Measurements from ENCODE around the gene AFAP1.

Gene AFAP1

GRCh38 chr4:7900334-7900909, 39.2 kb downstream of the AFAP1 start:
- H3K4me1 ChIP-seq = peaks cover 0 to 23% (median 7%) of the 10 kb centered on the region in 10 experiments; a peak in 13 of 20 replicates
- H3K27ac ChIP-seq = no peak overlapping the region
- no peak overlapping the region for H3K9ac ChIP-seq
- peaks cover 0 to 60% (median 6%) of the 10 kb centered on the region in 11 experiments; a peak in 9 of 22 replicates for H4K20me1 ChIP-seq
- H3K9me3 ChIP-seq (replicated peaks in 1 of 11) = no peaks in the 10 kb centered on the region
- no peaks in the 10 kb centered on the region for H3K36me3 ChIP-seq
- H3K4me3 ChIP-seq = no peak overlapping the region
- no peaks in the 10 kb centered on the region for H3K27me3 ChIP-seq
- no peak for TF ChIP-seq Cebpa-rat (IDR thresholded peaks at IDR 0.05)
- H3K4me2 ChIP-seq = no peak overlapping the region

- no peak overlapping the region for H3K27ac ChIP-seq
- H3K4me3 ChIP-seq = no peak overlapping the region
- no peak overlapping the region for H3K4me2 ChIP-seq
- peaks cover 0 to 63% (median 6%) of the 10 kb centered on the region in 11 experiments; a peak in 8 of 22 replicates for H4K20me1 ChIP-seq
- H3K4me1 ChIP-seq = peaks cover 0 to 19% (median 7%) of the 10 kb centered on the region in 10 experiments; a peak in 12 of 20 replicates
- H3K27me3 ChIP-seq = no peaks in the 10 kb centered on the region
- H3K36me3 ChIP-seq = no peaks in the 10 kb centered on the region
- no peak overlapping the region for H3K9ac ChIP-seq
- H3K9me3 ChIP-seq (replicated peaks in 1 of 11) = no peaks in the 10 kb centered on the region
- TF ChIP-seq Cebpa-rat (IDR thresholded peaks at IDR 0.05) = no peak
These were observed 40.3 kb downstream of the AFAP1 start for GRCh38 chr4:7899184-7899869.

GRCh38 chr4:7898385-7898784, 41.3 kb downstream of the AFAP1 start:
- Histone ChIP-seq H4K20me1 (peaks cover 0 to 65% (median 6%) of the 10 kb centered on the region in 11 experiments; a peak in 8 of 22 replicates), H3K27ac (no peak overlapping the region), H3K4me3 (no peak overlapping the region), H3K27me3 (no peaks in the 10 kb centered on the region), H3K4me2 (no peak overlapping the region), H3K4me1 (peaks cover 0 to 14% (median 6%) of the 10 kb centered on the region in 10 experiments; a peak in 11 of 20 replicates), H3K9me3 (replicated peaks in 1 of 11) (no peaks in the 10 kb centered on the region), H3K36me3 (no peaks in the 10 kb centered on the region), H3K9ac (no peak overlapping the region)
- TF ChIP-seq Cebpa-rat (IDR thresholded peaks at IDR 0.05) = no peak

GRCh38 chr4:7897811-7898210, 41.9 kb downstream of the AFAP1 start:
- H3K27me3 ChIP-seq = no peaks in the 10 kb centered on the region
- H4K20me1 ChIP-seq = peaks cover 0 to 62% (median 6%) of the 10 kb centered on the region in 11 experiments; a peak in 8 of 22 replicates
- TF ChIP-seq Cebpa-rat (IDR thresholded peaks at IDR 0.05) = no peak
- H3K4me2 ChIP-seq = no peak overlapping the region
- no peaks in the 10 kb centered on the region for H3K36me3 ChIP-seq
- H3K27ac ChIP-seq = no peak overlapping the region
- no peak overlapping the region for H3K9ac ChIP-seq
- peaks cover 0 to 14% (median 6%) of the 10 kb centered on the region in 10 experiments; a peak in 11 of 20 replicates for H3K4me1 ChIP-seq
- no peak overlapping the region for H3K4me3 ChIP-seq
- H3K9me3 ChIP-seq (replicated peaks in 1 of 11) = no peaks in the 10 kb centered on the region

- Histone ChIP-seq H3K9me3 (replicated peaks in 1 of 11) (peaks cover 0 to 7% (median 4%) of the 10 kb centered on the region in 11 experiments; a peak in 10 of 22 replicates), H3K4me2 (no peak overlapping the region), H3K4me1 (peaks cover 0 to 10% (median 7%) of the 10 kb centered on the region in 10 experiments; a peak in 10 of 20 replicates), H3K36me3 (no peaks in the 10 kb centered on the region), H3K27me3 (no peaks in the 10 kb centered on the region), H3K4me3 (no peak overlapping the region), H3K9ac (no peak overlapping the region), H3K27ac (no peak overlapping the region), H4K20me1 (peaks cover 0 to 52% (median 3%) of the 10 kb centered on the region in 11 experiments; a peak in 6 of 22 replicates)
- no peak for TF ChIP-seq Cebpa-rat (IDR thresholded peaks at IDR 0.05)
These were observed 44.9 kb downstream of the AFAP1 start for GRCh38 chr4:7894677-7895181.

- H3K27me3 ChIP-seq = no peaks in the 10 kb centered on the region
- H3K9me3 ChIP-seq (replicated peaks in 1 of 11) = peaks cover 3 to 12% (median 10%) of the 10 kb centered on the region in 11 experiments
- no peak overlapping the region for H3K4me2 ChIP-seq
- H3K36me3 ChIP-seq = 0 out of 22 replicates have a peak, but pooled peaks cover 0 to 2% (median 0%) of the 10 kb centered on the region in 11 experiments
- no peak overlapping the region for H3K4me3 ChIP-seq
- no peak for TF ChIP-seq Cebpa-rat (IDR thresholded peaks at IDR 0.05)
- H3K4me1 ChIP-seq = peaks cover 0 to 10% (median 7%) of the 10 kb centered on the region in 10 experiments; a peak in 10 of 20 replicates
- H3K27ac ChIP-seq = no peak overlapping the region
- H4K20me1 ChIP-seq = peaks cover 0 to 46% (median 0%) of the 10 kb centered on the region in 11 experiments; a peak in 6 of 22 replicates
- no peak overlapping the region for H3K9ac ChIP-seq
These were observed 45.5 kb downstream of the AFAP1 start for GRCh38 chr4:7894098-7894676.

GRCh38 chr4:7893539-7893938, 46.1 kb downstream of the AFAP1 start:
- Histone ChIP-seq H3K4me1 (peaks cover 0 to 10% (median 7%) of the 10 kb centered on the region in 10 experiments; a peak in 10 of 20 replicates), H3K9ac (no peak overlapping the region), H4K20me1 (peaks cover 0 to 44% (median 0%) of the 10 kb centered on the region in 11 experiments; a peak in 6 of 22 replicates), H3K27me3 (no peaks in the 10 kb centered on the region), H3K4me3 (no peak overlapping the region), H3K36me3 (peaks cover 0 to 8% (median 0%) of the 10 kb centered on the region in 11 experiments; a peak in 2 of 22 replicates), H3K9me3 (replicated peaks in 1 of 11) (peaks cover 9 to 19% (median 16%) of the 10 kb centered on the region in 11 experiments), H3K27ac (no peak overlapping the region), H3K4me2 (no peak overlapping the region)
- no peak for TF ChIP-seq Cebpa-rat (IDR thresholded peaks at IDR 0.05)

- Histone ChIP-seq H3K4me1 (peaks cover 0 to 10% (median 7%) of the 10 kb centered on the region in 10 experiments; a peak in 11 of 20 replicates), H3K9ac (no peak overlapping the region), H3K27me3 (no peaks in the 10 kb centered on the region), H3K4me3 (no peak overlapping the region), H3K27ac (no peak overlapping the region), H4K20me1 (peaks cover 0 to 44% (median 0%) of the 10 kb centered on the region in 11 experiments; a peak in 6 of 22 replicates), H3K36me3 (peaks cover 0 to 8% (median 0%) of the 10 kb centered on the region in 11 experiments; a peak in 2 of 22 replicates), H3K4me2 (peak overlapping the region in 6 of 11 experiments; percentile 21 to 47 (median 34); a peak in 10 of 22 replicates), H3K9me3 (replicated peaks in 1 of 11) (peaks cover 18 to 29% (median 25%) of the 10 kb centered on the region in 11 experiments)
- no peak for TF ChIP-seq Cebpa-rat (IDR thresholded peaks at IDR 0.05)
These were observed 47.2 kb downstream of the AFAP1 start for GRCh38 chr4:7892212-7893019.

All from BLaER1 treated with 17β-estradiol and CSF1 and Interleukin-3, amounts not matched to agents 10 nM and 100 nM (cell line).